ENCODE data around the gene TNFRSF18.

GRCh38 chr1:1240822-1241587 is 34.6 kb upstream of the TNFRSF18 start:
- TF ChIP-seq CTCF (IDR thresholded peaks at IDR 0.05), result no peak
- no peak for TF ChIP-seq POLR2A (IDR thresholded peaks at IDR 0.05)
- no peak for TF ChIP-seq POLR2AphosphoS5 (IDR thresholded peaks at IDR 0.05)
- TF ChIP-seq EP300 (IDR thresholded peaks at IDR 0.05), result no peak
